Heart left ventricle (tissue), 16 donors: ENCODE data around the gene FABP6. TPM values are rescaled to one million over a fixed set of nuclear protein-coding genes. Genes with fewer than 3 reads are reported as not detected.

Source experiments
- ATAC-seq, 4 donors: fragments of 200-7000 bp; cut with Tn5 transposase; one replicate each; pipeline ENCODE4 v1.9.1; 2020 to 2022; ENCODE audit warnings: moderate library complexity in 4 of 4, mild to moderate bottlenecking in 3 of 4, moderate number of reproducible peaks in 1 of 4
- DNase-seq, 5 donors: peaks; one replicate each; pipeline ENCODE4 v3.0.0-alpha.2; 2020
- H3K27ac ChIP-seq, 12 donors: fragments of 200-600 bp; sonication (generic) in 4 of 12; one replicate each; pipeline versions ENCODE4 v1.5.0 to v1.8.0; 2016 to 2022; ENCODE audit warnings: mild to moderate bottlenecking in 2 of 12
- H3K27me3 ChIP-seq, 9 donors: fragments of 200-600 bp; sonication (generic) in 2 of 9; one replicate each; pipeline versions ENCODE4 v1.5.1 to v1.8.0; 2016 to 2022; ENCODE audit warnings: mild to moderate bottlenecking in 3 of 9
- H3K36me3 ChIP-seq, 9 donors: fragments of 200-600 bp; sonication (generic) in 2 of 9; one replicate each; pipeline versions ENCODE4 v1.5.0 to v1.8.0; 2018 to 2022; ENCODE audit warnings: mild to moderate bottlenecking in 2 of 9
- H3K4me1 ChIP-seq, 12 donors: fragments of 200-600 bp; sonication (generic) in 4 of 12; one replicate each; pipeline versions ENCODE4 v1.5.0 to v1.8.0; 2016 to 2022; ENCODE audit warnings: mild to moderate bottlenecking in 3 of 12
- H3K4me3 ChIP-seq, 12 donors: fragments of 200-600 bp; sonication (generic) in 4 of 12; one replicate each; pipeline versions ENCODE4 v1.5.0 to v1.8.0; 2017 to 2022; ENCODE audit warnings: mild to moderate bottlenecking in 9 of 12, moderate library complexity in 4 of 12
- H3K9me3 ChIP-seq, 12 donors: fragments of 200-600 bp; sonication (generic) in 4 of 12; one replicate each; pipeline versions ENCODE4 v1.5.0 to v1.8.0; 2016 to 2022; ENCODE audit warnings: mild to moderate bottlenecking in 1 of 12
- CTCF ChIP-seq, 12 donors: fragments of 200-600 bp; sonication (generic) in 4 of 12; IDR thresholded peaks; one replicate each; pipeline versions ENCODE4 v1.5.0 to v1.8.0; 2018 to 2022; ENCODE audit warnings: antibody characterized with exemption in 12 of 12, mild to moderate bottlenecking in 5 of 12
- POLR2A ChIP-seq, 2 donors: fragments of 450-650 bp; IDR thresholded peaks; one replicate each; pipeline ENCODE4 v1.6.1; 2017; ENCODE audit warnings: antibody characterized with exemption in 2 of 2, mild to moderate bottlenecking in 2 of 2, moderate library complexity in 2 of 2
- WGBS, 4 donors: extraction: QIAGEN DNeasy Blood & Tissue Kit in 2 of 4; methylation state at CpG; one replicate each; pipeline versions ENCODE4 v1.1.5 to v1.1.7; 2013 to 2018; 5-methylcytosine and 5-hydroxymethylcytosine counted together
- intact Hi-C, 10 donors: fragments of 100-400 bp; cut with DNase I; formaldehyde crosslinking; loops; one replicate each; pipeline versions ENCODE4 v1.11.1 to v1.14.2; 2022
- polyA plus RNA-seq, 2 donors: library from polyadenylated mRNA; stranded (reverse); fragments of 200-250 nt; gene quantifications; one replicate each; pipeline ENCODE4 v1.2.3, GENCODE V29; 2013
- total RNA-seq, 9 donors: library from RNA; depleted of rRNA in 2 of 9; stranded (reverse); fragments of >200 nt in 2 of 9; fragmentation: NEBNext Ultra II Directional in 3 of 9; extraction: Animal tissue kit (Norgen Biotek cat#: 25700) in 3 of 9; gene quantifications; one replicate each; pipeline versions ENCODE4 v1.1.0 to v1.2.4, GENCODE V29; 2016 to 2023
- donor health status: ischemic (EF 13 %, LVEDD 7.1; RV severe dilation, severe dysfunction).
- donor health status: healthy with polysubstance abuse.
- donor health status: DM: no; HTN: yes; CAD: no.
- donor health status: DM: no; HTN: no; CAD: no.
- donor health status: ischemic (EF 25% LVEDD 6.9; RV normal size, moderate dysfunction).
- donor health status: ischemic (EF 25% LVEDD 5.7; RV mildly dilated, moderate dysfunction).
- donor health status: healthy.
- donor health status: DM: yes; HTN: yes; CAD: no.
- donor health status: ischemic (EF 35%, LVEDD 5.7; RV mildly dilated, moderate dysfunction).
- donor health status: nonischemic (EF 11% LVEDD 7.7; RV severe dilation, severe dysfunction).
- donor health status: DM: yes; HTN: yes; CAD: no.
- donor health status: PGD.
- donor health status: ischemic (EF 29% LVEDD 5.4; RV normal size, mild dysfunction).
- donor health status: nonischemic (EF 23%, LVEDD 6.1; RV moderate dilation, normal function).

Gene FABP6
- total and polyA plus RNA-seq, 11 donors, result 0.25 to 6.2 (median 2.3) TPM

DNA sequence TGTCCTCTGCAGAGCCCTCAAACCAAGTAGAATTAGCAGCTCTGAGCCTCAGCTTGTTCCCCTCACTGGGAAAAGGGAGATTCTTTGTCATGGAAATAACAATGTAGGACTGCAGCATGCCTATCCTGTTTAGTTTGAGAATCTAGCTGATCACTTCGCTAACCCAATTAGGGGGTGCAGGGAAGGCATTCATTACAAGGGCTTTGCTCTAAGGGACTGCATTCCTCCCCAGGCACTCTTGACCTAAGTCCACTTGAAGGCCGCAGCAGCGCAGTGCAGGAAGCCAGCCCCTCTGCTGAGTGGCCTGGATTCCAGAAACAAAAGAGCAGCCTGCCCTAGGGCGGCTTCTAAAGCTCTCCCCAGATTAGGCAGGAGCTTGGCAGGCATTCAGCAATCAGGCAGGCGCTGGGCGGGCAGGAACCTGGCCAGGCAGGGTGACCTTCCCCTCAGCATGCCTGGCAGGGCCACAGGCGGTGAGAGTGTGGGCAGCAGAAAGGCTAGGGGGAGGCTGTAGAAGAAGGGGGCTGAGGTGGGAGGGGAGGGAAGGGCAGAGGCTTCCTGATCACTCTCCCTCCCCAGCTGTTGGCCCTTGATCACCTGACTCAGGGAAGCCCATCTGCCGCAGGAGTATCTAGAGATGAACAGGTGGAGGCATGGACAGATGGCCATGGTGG lies 58.2 kb downstream of the FABP6 start:
- ATAC-seq (peak; percentile 93 to 97 (median 96)), DNase-seq (peak; percentile 85 to 93 (median 86))
- Histone ChIP-seq H3K27ac (peak overlapping the region; percentile 53 to 90 (median 74)), H3K27me3 (no peaks in the 10 kb centered on the region), H3K4me1 (peaks cover 3 to 43% (median 26%) of the 10 kb centered on the region in 12 donors), H3K9me3 (no peaks in the 10 kb centered on the region), H3K4me3 (no peak overlapping the region), H3K36me3 (no peaks in the 10 kb centered on the region)
- intact Hi-C loops, result loop anchor here in 1 of 10 donors (1.0 kb wide), 1 partner anchor 18 kb away; no protein-coding TSS in a partner anchor
- WGBS, 4 donors, result 12 to 22% (median 19%) methylated on average over 7 to 8 of the region's 8 CpGs
- TF ChIP-seq CTCF (IDR thresholded peaks at IDR 0.05), result no peak
- no peak for TF ChIP-seq POLR2A (IDR thresholded peaks at IDR 0.05)

Other genes starting within 250 kb of the FABP6 start
- 100 to 1,000 TPM in 1 of 9 donors, 10 to 100 TPM in 8; 58.9 to 115 (median 79.8) TPM for gene TTC1, start 220.4 kb upstream of the FABP6 start, total RNA-seq
- gene TTC1, start 220.4 kb upstream of the FABP6 start, polyA plus RNA-seq, result 100 to 1,000 TPM in 1 of 2 donors, 10 to 100 TPM in 1; 87.8 to 109 TPM
- gene PWWP2A, start 110.1 kb upstream of the FABP6 start, total RNA-seq, result 10 to 100 TPM in 6 of 9 donors, 1 to 10 TPM in 3; 9.3 to 13.7 (median 11.2) TPM
- gene PWWP2A, start 110.1 kb upstream of the FABP6 start, polyA plus RNA-seq, result 1 to 10 TPM; 3.5 to 7.0 TPM
- 10 to 100 TPM in 2 of 9 donors, 1 to 10 TPM in 7; 4.1 to 12.4 (median 7.6) TPM for gene CCNJL, start 83.1 kb downstream of the FABP6 start, total RNA-seq
- gene CCNJL, start 83.1 kb downstream of the FABP6 start, polyA plus RNA-seq, result 1 to 10 TPM; 3.5 to 4.1 TPM
- 1 to 10 TPM in 5 of 9 donors, under 1 TPM in 4; 0.44 to 1.6 (median 1.0) TPM for gene C1QTNF2, start 141.1 kb downstream of the FABP6 start, total RNA-seq
- gene C1QTNF2, start 141.1 kb downstream of the FABP6 start, polyA plus RNA-seq, result 1 to 10 TPM in 1 of 2 donors, under 1 TPM in 1; 0.67 to 1.1 TPM
- 1 to 10 TPM; 2.2 to 5.0 (median 3.4) TPM for gene FAM200C, start 170.5 kb downstream of the FABP6 start, total RNA-seq
- 1 to 10 TPM; 2.2 to 4.1 TPM for gene FAM200C, start 170.5 kb downstream of the FABP6 start, polyA plus RNA-seq
- 10 to 100 TPM; 39.7 to 81.6 (median 49.7) TPM for gene SLU7, start 189.6 kb downstream of the FABP6 start, total RNA-seq
- 10 to 100 TPM; 22.7 to 32.5 TPM for gene SLU7, start 189.6 kb downstream of the FABP6 start, polyA plus RNA-seq
- gene PTTG1, start 192.3 kb downstream of the FABP6 start, total RNA-seq, result 10 to 100 TPM in 1 of 9 donors, 1 to 10 TPM in 7, under 1 TPM in 1; 0.70 to 22.9 (median 1.7) TPM
- gene PTTG1, start 192.3 kb downstream of the FABP6 start, polyA plus RNA-seq, result 1 to 10 TPM; 1.6 to 9.0 TPM